Stimulated activated CD4-positive, alpha-beta T cell treated with anti-CD3 and anti-CD28 coated beads, Interleukin-1b, Interleukin-23, amount 100 ng/mL, for 1 hour (primary cell): ENCODE data around the gene PKN2.
"Not testable (repeated sequence)": the region's sequence is repeated elsewhere in the genome, so short reads cannot be mapped to it uniquely, and the experiment has no call there.

Experiments
- DNase-seq, 2 donors: peaks; one replicate each; pipeline ENCODE4 v3.0.0-alpha.2; 2020; ENCODE audit warnings: low read depth in 2 of 2

Gene PKN2

GRCh38 chr1:88877911-88878310 is 193.8 kb downstream of the PKN2 start:
- no peak for DNase-seq

GRCh38 chr1:88878731-88879130 is 194.7 kb downstream of the PKN2 start:
- no peak for DNase-seq

GRCh38 chr1:88880717-88881116 is 196.6 kb downstream of the PKN2 start:
- DNase-seq = not testable (repeated sequence)

- DNase-seq = no peak
Measured at GRCh38 chr1:88883156-88883555, 199.1 kb downstream of the PKN2 start.
